ENCODE results near the gene DGKQ. TPM values are rescaled to one million over a fixed set of nuclear protein-coding genes. Genes with fewer than 3 reads are reported as not detected.

Gene DGKQ
- total RNA-seq, 1 experiment from 2014 or later, result 12.4 TPM

DNA sequence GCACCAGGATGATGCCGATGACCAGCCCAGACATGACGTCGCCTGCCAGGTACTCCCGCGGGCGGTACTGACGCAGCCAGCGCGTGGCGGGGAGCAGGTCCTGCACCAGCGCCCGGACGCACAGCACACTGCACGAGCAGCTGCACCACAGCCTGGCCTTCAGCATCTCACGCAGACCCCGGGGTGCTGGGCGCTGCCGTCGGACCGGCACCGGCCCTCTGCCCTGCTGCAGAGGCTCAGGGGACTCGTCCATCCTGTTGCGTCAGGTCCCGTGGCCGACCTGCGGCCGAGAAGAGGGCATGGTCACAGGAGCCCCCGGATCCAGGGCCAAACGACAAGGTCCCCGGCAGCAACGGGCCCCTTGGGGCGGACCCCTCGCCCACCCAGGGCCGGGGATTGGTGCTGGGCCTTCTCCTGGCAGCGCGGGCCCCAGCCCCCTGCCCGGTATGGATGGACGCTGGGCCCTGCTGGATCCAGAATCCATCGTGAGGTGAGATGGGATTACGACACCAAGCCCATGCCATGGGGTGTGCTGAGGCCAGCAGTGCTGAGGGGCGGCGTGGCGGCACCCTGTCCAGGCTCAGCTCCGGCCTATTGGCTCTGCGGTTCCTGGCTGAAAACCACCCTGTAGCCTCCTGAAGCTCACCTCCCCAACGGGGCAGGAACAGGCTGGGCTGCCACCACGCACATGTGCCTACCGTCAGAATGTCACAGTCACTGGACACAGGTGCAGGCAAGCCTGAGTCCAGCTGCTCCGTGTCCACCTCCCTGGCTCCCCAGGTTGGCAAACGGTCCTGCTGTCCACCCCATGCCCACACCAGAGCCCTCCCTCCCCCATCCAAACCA, 18.3 kb upstream of the DGKQ start:
- no peak overlapping the region for H3K27ac ChIP-seq (ENCODE audit: insufficient read length, low read depth, low read length)
- H3K56ac ChIP-seq (ENCODE audit: insufficient read length, low read depth, low read length), result no peak overlapping the region
- no peak overlapping the region for H3K4ac ChIP-seq (ENCODE audit: low read depth, low read length)
- no peak overlapping the region for H3K18ac ChIP-seq (ENCODE audit: insufficient read length, low read depth, low read length)
- H2BK120ac ChIP-seq (ENCODE audit: low read depth, low read length, poor library complexity, severe bottlenecking), result no peak overlapping the region
- H2BK20ac ChIP-seq (ENCODE audit: low read depth, low read length, poor library complexity, severe bottlenecking), result no peak overlapping the region
- H3K23me2 ChIP-seq (ENCODE audit: insufficient read length, low read depth, low read length, poor library complexity, severe bottlenecking), result no peaks in the 10 kb centered on the region
- no peaks in the 10 kb centered on the region for H3K79me2 ChIP-seq (ENCODE audit: insufficient read depth, low read length)
- no peak overlapping the region for H3K14ac ChIP-seq (ENCODE audit: insufficient read depth, low read length)
- no peak overlapping the region for H2BK12ac ChIP-seq (ENCODE audit: insufficient read length, low read depth, low read length)
- no peaks in the 10 kb centered on the region for H3K4me1 ChIP-seq (ENCODE audit: insufficient read depth, low read length)
- no peak overlapping the region for H2BK15ac ChIP-seq (ENCODE audit: low read depth, low read length)
- no peak overlapping the region for H3T11ph ChIP-seq (ENCODE audit: low read length)
- WGBS (ENCODE audit: extremely low coverage, insufficient read length, low lambda C conversion rate), result no CpG with 5 or more reads among the region's 50 CpGs
- no peak overlapping the region for H3K23ac ChIP-seq (ENCODE audit: insufficient read length, low read depth, low read length)
- Mint-ChIP-seq H3K9me3 (no peaks in the 10 kb centered on the region), H3K4me3 (no peak overlapping the region), H3K4me1 (peaks cover 2% of the 10 kb centered on the region in 2 experiments; a peak in 1 of 4 replicates), H3K27me3 (ENCODE audit: low read depth) (peaks cover 20% of the 10 kb centered on the region), H3K27ac (no peak overlapping the region), H3K36me3 (ENCODE audit: insufficient read depth in 1 of 3, low read depth in 3 of 3) (no peaks in the 10 kb centered on the region)
- no peak overlapping the region for H3K9ac ChIP-seq (ENCODE audit: extremely low read depth, insufficient read length, low read length)
- H3K9me3 ChIP-seq (ENCODE audit: control insufficient read depth, low read depth, low read length), result no peaks in the 10 kb centered on the region
- no peak overlapping the region for H2BK5ac ChIP-seq (ENCODE audit: insufficient read length, low read length)
- H2AFZ ChIP-seq (ENCODE audit: low read length), result no peak overlapping the region
- H2AK5ac ChIP-seq (ENCODE audit: insufficient read length, low read length), result no peak overlapping the region
- H3K4me2 ChIP-seq (ENCODE audit: insufficient read depth, insufficient read length, low read length), result no peak overlapping the region
- TF ChIP-seq, protein P1, sequence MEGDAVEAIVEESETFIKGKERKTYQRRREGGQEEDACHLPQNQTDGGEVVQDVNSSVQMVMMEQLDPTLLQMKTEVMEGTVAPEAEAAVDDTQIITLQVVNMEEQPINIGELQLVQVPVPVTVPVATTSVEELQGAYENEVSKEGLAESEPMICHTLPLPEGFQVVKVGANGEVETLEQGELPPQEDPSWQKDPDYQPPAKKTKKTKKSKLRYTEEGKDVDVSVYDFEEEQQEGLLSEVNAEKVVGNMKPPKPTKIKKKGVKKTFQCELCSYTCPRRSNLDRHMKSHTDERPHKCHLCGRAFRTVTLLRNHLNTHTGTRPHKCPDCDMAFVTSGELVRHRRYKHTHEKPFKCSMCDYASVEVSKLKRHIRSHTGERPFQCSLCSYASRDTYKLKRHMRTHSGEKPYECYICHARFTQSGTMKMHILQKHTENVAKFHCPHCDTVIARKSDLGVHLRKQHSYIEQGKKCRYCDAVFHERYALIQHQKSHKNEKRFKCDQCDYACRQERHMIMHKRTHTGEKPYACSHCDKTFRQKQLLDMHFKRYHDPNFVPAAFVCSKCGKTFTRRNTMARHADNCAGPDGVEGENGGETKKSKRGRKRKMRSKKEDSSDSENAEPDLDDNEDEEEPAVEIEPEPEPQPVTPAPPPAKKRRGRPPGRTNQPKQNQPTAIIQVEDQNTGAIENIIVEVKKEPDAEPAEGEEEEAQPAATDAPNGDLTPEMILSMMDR (conservative IDR thresholded peaks at IDR 0.05), result no peak
- H4K20me1 ChIP-seq (ENCODE audit: control insufficient read depth, insufficient read depth, insufficient read length), result no peaks in the 10 kb centered on the region
- H4K8ac ChIP-seq (replicated peaks; ENCODE audit: insufficient read length, low read depth, low read length), result no peak overlapping the region
- no peak overlapping the region for H4K5ac ChIP-seq (ENCODE audit: insufficient read length, low read depth, low read length)
- H4K91ac ChIP-seq (ENCODE audit: insufficient read length, low read depth, low read length), result no peak overlapping the region
- no peaks in the 10 kb centered on the region for H3K79me1 ChIP-seq (ENCODE audit: insufficient read depth, low read depth, low read length, poor library complexity, severe bottlenecking)
- no peak for DNase-seq
- H3K27me3 ChIP-seq (ENCODE audit: insufficient read depth, low read length), result peaks cover 3% of the 10 kb centered on the region; the same call in 1 of the 2 replicates

Measured in H9 (cell line).